SU-DHL-6 (cell line): ENCODE measurements around the gene LY6G6C.

Experiments used
- H2AFZ ChIP-seq: fragments of 200-600 bp; sonication (generic); 2 replicates; pipeline ENCODE4 v1.6.1; 2014; ENCODE audit warnings: low read depth, mild to moderate bottlenecking, moderate library complexity, mixed read lengths, antibody characterized with exemption, low read length; ENCODE audit not compliant: severe bottlenecking
- H3F3A ChIP-seq: fragments of 200-600 bp; shearing (Covaris generic); 2 replicates; pipeline ENCODE4 v1.6.0; 2016; ENCODE audit warnings: antibody characterized with exemption, mild to moderate bottlenecking; ENCODE audit not compliant: insufficient read depth
- H3K27ac ChIP-seq: fragments of 200-600 bp; sonication (generic); 2 replicates; pipeline ENCODE4 v1.5.1; 2016; ENCODE audit warnings: low read depth, mild to moderate bottlenecking, low read length, moderate library complexity, mixed read lengths
- H3K27me3 ChIP-seq: fragments of 200-600 bp; sonication (generic), shearing (Covaris generic); 2 replicates; pipeline ENCODE4 v1.6.0; 2014; ENCODE audit warnings: mild to moderate bottlenecking, low read length
- H3K36me3 ChIP-seq: fragments of 200-600 bp; sonication (generic); 2 replicates; pipeline ENCODE4 v1.6.1; 2014; ENCODE audit warnings: mild to moderate bottlenecking, low read length, mixed read lengths
- H3K4me2 ChIP-seq: fragments of 300-600, 200-600 bp; shearing (Covaris generic), sonication (generic); 2 replicates; pipeline ENCODE4 v1.6.0; 2014; ENCODE audit warnings: low read length, low read depth, mild to moderate bottlenecking; ENCODE audit not compliant: poor library complexity, severe bottlenecking
- H3K4me3 ChIP-seq: fragments of 200-600 bp; sonication (generic); 2 replicates; pipeline ENCODE4 v1.5.1; 2014; ENCODE audit warnings: antibody characterized with exemption, low read length, mild to moderate bottlenecking, mixed read lengths; ENCODE audit not compliant: insufficient read depth, poor library complexity, severe bottlenecking
- H3K79me2 ChIP-seq: fragments of 200-600 bp; sonication (generic); 2 replicates; pipeline ENCODE4 v1.6.1; 2014; ENCODE audit warnings: mild to moderate bottlenecking, low read length, moderate library complexity; ENCODE audit not compliant: insufficient read depth
- H3K9ac ChIP-seq: fragments of 200-600 bp; sonication (generic); 2 replicates; pipeline ENCODE4 v1.7.0; 2014; ENCODE audit warnings: mild to moderate bottlenecking, low read length
- H3K9me2 ChIP-seq: fragments of 200-600 bp; sonication (generic); replicated peaks from 2 replicates; pipeline ENCODE4 v1.6.1; 2014; ENCODE audit warnings: low read length; ENCODE audit not compliant: insufficient read depth
- H3K9me3 ChIP-seq: fragments of 200-600 bp; sonication (generic); 2 replicates; pipeline ENCODE4 v1.6.1; 2014; ENCODE audit warnings: low read length, mixed read lengths; ENCODE audit not compliant: insufficient read depth
- H4K20me1 ChIP-seq: fragments of 200-600 bp; sonication (generic); 2 replicates; pipeline ENCODE4 v1.6.1; 2014; ENCODE audit warnings: low read depth, mild to moderate bottlenecking, antibody characterized with exemption, low read length, moderate library complexity, mixed read lengths
- CTCF ChIP-seq: fragments of 200-600 bp; sonication (generic); IDR thresholded peaks from one replicate; pipeline ENCODE4 v1.5.1; 2017; ENCODE audit warnings: antibody characterized with exemption, mild to moderate bottlenecking, low read length, moderate library complexity; ENCODE audit not compliant: insufficient read depth, poor library complexity, severe bottlenecking
- EZH2phosphoT487 ChIP-seq: fragments of 200-600 bp; sonication (generic), shearing (Covaris generic); conservative IDR thresholded peaks from 2 replicates; pipeline ENCODE4 v1.6.1; 2018; ENCODE audit warnings: mild to moderate bottlenecking, antibody characterized with exemption, low read length, moderate library complexity, mixed read lengths

Gene LY6G6C

GRCh38 chr6:31722173-31722572 is 627 bp upstream of the LY6G6C start:
- TF ChIP-seq EZH2phosphoT487, result no peak
- TF ChIP-seq CTCF, result no peak
- Histone ChIP-seq H3K36me3 (no peaks in the 10 kb centered on the region), H3K9ac (no peak overlapping the region), H3K27ac (no peak overlapping the region), H3K79me2 (no peaks in the 10 kb centered on the region), H4K20me1 (no peaks in the 10 kb centered on the region), H3K4me2 (no peak overlapping the region), H3K27me3 (no peaks in the 10 kb centered on the region), H3K4me3 (no peak overlapping the region), H3K9me2 (no peaks in the 10 kb centered on the region), H3K9me3 (no peaks in the 10 kb centered on the region), H3F3A (no peaks in the 10 kb centered on the region), H2AFZ (no peak overlapping the region)

- TF ChIP-seq EZH2phosphoT487 (no peak), CTCF (no peak)
- H3F3A ChIP-seq, result no peaks in the 10 kb centered on the region
- H4K20me1 ChIP-seq, result no peaks in the 10 kb centered on the region
- no peak overlapping the region for H3K9ac ChIP-seq
- no peaks in the 10 kb centered on the region for H3K79me2 ChIP-seq
- H3K9me2 ChIP-seq, result no peaks in the 10 kb centered on the region
- no peak overlapping the region for H3K4me3 ChIP-seq
- no peaks in the 10 kb centered on the region for H3K36me3 ChIP-seq
- no peak overlapping the region for H2AFZ ChIP-seq
- H3K9me3 ChIP-seq, result no peaks in the 10 kb centered on the region
- no peaks in the 10 kb centered on the region for H3K27me3 ChIP-seq
- no peak overlapping the region for H3K27ac ChIP-seq
- H3K4me2 ChIP-seq, result no peak overlapping the region
Observed at GRCh38 chr6:31720196-31720770, 1.3 kb downstream of the LY6G6C start.

- H3K9ac ChIP-seq, result no peak overlapping the region
- H3K36me3 ChIP-seq, result no peaks in the 10 kb centered on the region
- H3K9me2 ChIP-seq, result no peaks in the 10 kb centered on the region
- no peak overlapping the region for H2AFZ ChIP-seq
- no peaks in the 10 kb centered on the region for H3K79me2 ChIP-seq
- H3K27me3 ChIP-seq, result no peaks in the 10 kb centered on the region
- no peak overlapping the region for H3K27ac ChIP-seq
- no peak overlapping the region for H3K4me2 ChIP-seq
- H4K20me1 ChIP-seq, result no peaks in the 10 kb centered on the region
- H3K4me3 ChIP-seq, result no peak overlapping the region
- TF ChIP-seq CTCF, result no peak
- no peak for TF ChIP-seq EZH2phosphoT487
- H3K9me3 ChIP-seq, result no peaks in the 10 kb centered on the region
- no peaks in the 10 kb centered on the region for H3F3A ChIP-seq
Observed at GRCh38 chr6:31719001-31719400, 2.5 kb downstream of the LY6G6C start.

- H3F3A ChIP-seq, result no peaks in the 10 kb centered on the region
- H3K36me3 ChIP-seq, result no peaks in the 10 kb centered on the region
- no peaks in the 10 kb centered on the region for H4K20me1 ChIP-seq
- no peaks in the 10 kb centered on the region for H3K27me3 ChIP-seq
- no peak overlapping the region for H3K9ac ChIP-seq
- no peaks in the 10 kb centered on the region for H3K79me2 ChIP-seq
- no peak overlapping the region for H2AFZ ChIP-seq
- no peaks in the 10 kb centered on the region for H3K9me3 ChIP-seq
- no peak overlapping the region for H3K4me2 ChIP-seq
- H3K27ac ChIP-seq, result no peak overlapping the region
- no peak overlapping the region for H3K4me3 ChIP-seq
- H3K9me2 ChIP-seq, result no peaks in the 10 kb centered on the region
- no peak for TF ChIP-seq CTCF
- no peak for TF ChIP-seq EZH2phosphoT487
Observed at GRCh38 chr6:31718265-31718664, 3.3 kb downstream of the LY6G6C start.
